Measurements from ENCODE around the gene ARHGAP18. TPM values are rescaled to one million over a fixed set of nuclear protein-coding genes. Genes with fewer than 3 reads are reported as not detected.
A peak's percentile ranks its signal among the peaks of the same experiment; 100 is the strongest.

ARHGAP18 gene
- total RNA-seq, 1 donor from 2014 or later, result 38.6 TPM

DNA sequence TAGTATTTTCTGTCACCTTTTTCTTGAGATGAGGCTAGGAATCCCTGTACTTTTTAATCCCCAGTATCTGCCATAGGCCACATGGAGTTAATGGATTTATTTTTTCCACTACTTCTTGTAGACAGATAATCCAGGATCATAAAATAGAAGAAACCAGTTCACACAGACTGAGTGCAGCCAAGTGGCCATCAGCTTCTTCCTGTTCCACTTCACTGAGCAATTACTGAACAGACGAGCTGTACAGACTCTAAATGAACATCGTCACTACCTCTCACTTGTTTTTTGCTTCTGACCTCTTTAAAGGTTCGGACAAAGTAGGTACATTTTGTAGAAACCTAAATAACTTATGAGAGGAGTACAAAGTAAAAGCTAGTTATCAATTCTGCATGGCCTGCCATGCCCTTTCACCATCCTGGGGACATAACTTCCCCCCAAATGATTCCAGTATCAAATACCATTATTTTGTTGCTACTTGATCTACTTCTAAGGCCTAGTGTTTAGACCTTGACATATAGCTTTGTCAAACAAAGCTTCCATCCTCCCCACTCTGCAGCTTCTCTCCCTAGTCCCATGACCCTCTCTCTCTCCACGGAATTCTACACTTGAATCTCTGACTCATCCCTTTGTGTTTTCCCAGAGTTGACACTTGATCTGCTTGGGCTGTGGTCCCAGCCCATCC is 34.4 kb upstream of the ARHGAP18 start:
- H3K27ac Mint-ChIP-seq (ENCODE audit: unreplicated experiment), result peak overlapping the region; percentile 10
- peak overlapping the region; percentile 11 for H3K4me3 Mint-ChIP-seq (ENCODE audit: unreplicated experiment)
- no peaks in the 10 kb centered on the region for H3K36me3 Mint-ChIP-seq (ENCODE audit: low read depth, unreplicated experiment)
- peaks cover 22% of the 10 kb centered on the region for H3K4me1 Mint-ChIP-seq (ENCODE audit: low read depth, unreplicated experiment)
- TF ChIP-seq, protein P1, sequence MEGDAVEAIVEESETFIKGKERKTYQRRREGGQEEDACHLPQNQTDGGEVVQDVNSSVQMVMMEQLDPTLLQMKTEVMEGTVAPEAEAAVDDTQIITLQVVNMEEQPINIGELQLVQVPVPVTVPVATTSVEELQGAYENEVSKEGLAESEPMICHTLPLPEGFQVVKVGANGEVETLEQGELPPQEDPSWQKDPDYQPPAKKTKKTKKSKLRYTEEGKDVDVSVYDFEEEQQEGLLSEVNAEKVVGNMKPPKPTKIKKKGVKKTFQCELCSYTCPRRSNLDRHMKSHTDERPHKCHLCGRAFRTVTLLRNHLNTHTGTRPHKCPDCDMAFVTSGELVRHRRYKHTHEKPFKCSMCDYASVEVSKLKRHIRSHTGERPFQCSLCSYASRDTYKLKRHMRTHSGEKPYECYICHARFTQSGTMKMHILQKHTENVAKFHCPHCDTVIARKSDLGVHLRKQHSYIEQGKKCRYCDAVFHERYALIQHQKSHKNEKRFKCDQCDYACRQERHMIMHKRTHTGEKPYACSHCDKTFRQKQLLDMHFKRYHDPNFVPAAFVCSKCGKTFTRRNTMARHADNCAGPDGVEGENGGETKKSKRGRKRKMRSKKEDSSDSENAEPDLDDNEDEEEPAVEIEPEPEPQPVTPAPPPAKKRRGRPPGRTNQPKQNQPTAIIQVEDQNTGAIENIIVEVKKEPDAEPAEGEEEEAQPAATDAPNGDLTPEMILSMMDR (IDR thresholded peaks at IDR 0.05; ENCODE audit: insufficient read depth, low read depth, low read length), result no peak
- TF ChIP-seq EZH2 (IDR thresholded peaks at IDR 0.05; ENCODE audit: insufficient read depth, low read length), result no peak
- H3K9me3 ChIP-seq (ENCODE audit: insufficient read depth, low read depth, low read length), result no peaks in the 10 kb centered on the region
- no peak overlapping the region for H3K4me3 ChIP-seq (ENCODE audit: insufficient read depth, low read depth, low read length)
- peak overlapping the region; percentile 50 for H3K4me2 ChIP-seq (ENCODE audit: low read length)
- H4K20me1 ChIP-seq (ENCODE audit: insufficient read depth, low read length), result no peaks in the 10 kb centered on the region
- no peaks in the 10 kb centered on the region for H3K79me2 ChIP-seq (ENCODE audit: insufficient read depth, low read length)
- no peaks in the 10 kb centered on the region for H3K9me3 Mint-ChIP-seq (ENCODE audit: unreplicated experiment)
- FAIRE-seq (peak; percentile 54), DNase-seq (ENCODE audit: low read depth) (peak; percentile 92)
- H2AFZ ChIP-seq (ENCODE audit: low read depth, low read length), result peak overlapping the region; percentile 37
- no peaks in the 10 kb centered on the region for H3K27me3 ChIP-seq (ENCODE audit: insufficient read depth, low read length)
- H3K27me3 Mint-ChIP-seq (ENCODE audit: low read depth, unreplicated experiment), result no peaks in the 10 kb centered on the region
- peaks cover 23% of the 10 kb centered on the region for H3K4me1 ChIP-seq (ENCODE audit: insufficient read depth, low read length)
- H3K9ac ChIP-seq (ENCODE audit: low read length), result peak overlapping the region; percentile 26
- H3K36me3 ChIP-seq (ENCODE audit: insufficient read depth, low read length), result no peaks in the 10 kb centered on the region
- peak overlapping the region; percentile 14 for H3K27ac ChIP-seq (ENCODE audit: low read depth, low read length)

DNA sequence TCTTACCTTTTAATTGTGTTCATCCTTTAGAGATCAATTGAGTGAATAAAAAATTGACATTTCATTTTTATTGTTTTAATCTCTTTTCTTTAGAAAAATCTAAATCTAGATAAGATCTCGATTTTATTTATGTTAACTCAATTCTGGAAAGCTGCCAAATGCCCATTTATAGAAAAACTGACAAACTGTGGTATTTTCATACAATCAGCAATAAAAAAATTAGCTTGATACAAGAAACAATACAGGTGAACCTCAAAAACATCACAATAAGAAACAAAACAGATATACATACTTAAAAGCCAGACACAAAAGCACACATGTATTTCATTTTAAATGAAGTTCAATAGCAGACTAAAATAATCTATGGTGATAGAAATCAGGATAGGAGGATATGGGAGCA is 30.0 kb upstream of the ARHGAP18 start:
- Histone ChIP-seq H3K36me3 (ENCODE audit: insufficient read depth, low read length) (no peaks in the 10 kb centered on the region), H3K4me1 (ENCODE audit: insufficient read depth, low read length) (peaks cover 10% of the 10 kb centered on the region), H4K20me1 (ENCODE audit: insufficient read depth, low read length) (no peaks in the 10 kb centered on the region), H3K4me2 (ENCODE audit: low read length) (no peak overlapping the region), H3K27ac (ENCODE audit: low read depth, low read length) (no peak overlapping the region), H2AFZ (ENCODE audit: low read depth, low read length) (no peak overlapping the region), H3K27me3 (ENCODE audit: insufficient read depth, low read length) (no peaks in the 10 kb centered on the region), H3K4me3 (ENCODE audit: insufficient read depth, low read depth, low read length) (no peak overlapping the region), H3K9ac (ENCODE audit: low read length) (no peak overlapping the region), H3K9me3 (ENCODE audit: insufficient read depth, low read depth, low read length) (no peaks in the 10 kb centered on the region), H3K79me2 (ENCODE audit: insufficient read depth, low read length) (no peaks in the 10 kb centered on the region)
- Mint-ChIP-seq H3K9me3 (ENCODE audit: unreplicated experiment) (no peaks in the 10 kb centered on the region), H3K4me1 (ENCODE audit: low read depth, unreplicated experiment) (peaks cover 11% of the 10 kb centered on the region), H3K27ac (ENCODE audit: unreplicated experiment) (no peak overlapping the region), H3K36me3 (ENCODE audit: low read depth, unreplicated experiment) (no peaks in the 10 kb centered on the region), H3K27me3 (ENCODE audit: low read depth, unreplicated experiment) (no peaks in the 10 kb centered on the region), H3K4me3 (ENCODE audit: unreplicated experiment) (no peak overlapping the region)
- DNase-seq (ENCODE audit: low read depth), result no peak
- no peak for TF ChIP-seq EZH2 (IDR thresholded peaks at IDR 0.05; ENCODE audit: insufficient read depth, low read length)
- TF ChIP-seq, protein P1 (IDR thresholded peaks at IDR 0.05; ENCODE audit: insufficient read depth, low read depth, low read length), result no peak
- FAIRE-seq, result no peak

DNA sequence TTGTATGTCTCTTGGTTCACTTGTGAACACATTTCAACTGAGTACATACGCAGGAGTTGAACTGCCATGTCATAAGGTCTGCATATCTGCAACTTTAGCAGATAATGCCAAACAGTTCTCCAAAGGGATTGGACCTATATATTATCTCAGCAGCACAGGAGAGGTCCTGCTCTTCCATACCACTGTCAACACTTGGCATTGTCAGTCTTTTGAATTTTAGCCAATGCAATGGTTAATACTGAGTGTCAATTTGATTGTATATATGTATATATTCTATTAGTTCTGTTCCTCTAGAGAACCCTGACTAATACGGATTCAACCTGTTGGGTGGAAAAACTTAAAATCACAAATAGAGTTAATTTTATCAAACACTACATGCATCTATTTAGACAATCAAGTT is 26.1 kb upstream of the ARHGAP18 start:
- TF ChIP-seq, protein P1 (IDR thresholded peaks at IDR 0.05; ENCODE audit: insufficient read depth, low read depth, low read length), result no peak
- no peak for TF ChIP-seq EZH2 (IDR thresholded peaks at IDR 0.05; ENCODE audit: insufficient read depth, low read length)
- peaks cover 9% of the 10 kb centered on the region for H3K4me1 Mint-ChIP-seq (ENCODE audit: low read depth, unreplicated experiment)
- no peak for DNase-seq (ENCODE audit: low read depth)
- Histone ChIP-seq H4K20me1 (ENCODE audit: insufficient read depth, low read length) (no peaks in the 10 kb centered on the region), H3K27ac (ENCODE audit: low read depth, low read length) (no peak overlapping the region), H3K9me3 (ENCODE audit: insufficient read depth, low read depth, low read length) (no peaks in the 10 kb centered on the region), H2AFZ (ENCODE audit: low read depth, low read length) (no peak overlapping the region), H3K36me3 (ENCODE audit: insufficient read depth, low read length) (no peaks in the 10 kb centered on the region), H3K27me3 (ENCODE audit: insufficient read depth, low read length) (no peaks in the 10 kb centered on the region), H3K4me3 (ENCODE audit: insufficient read depth, low read depth, low read length) (no peak overlapping the region), H3K79me2 (ENCODE audit: insufficient read depth, low read length) (no peaks in the 10 kb centered on the region), H3K4me2 (ENCODE audit: low read length) (no peak overlapping the region), H3K4me1 (ENCODE audit: insufficient read depth, low read length) (no peaks in the 10 kb centered on the region), H3K9ac (ENCODE audit: low read length) (no peak overlapping the region)
- no peak for FAIRE-seq
- H3K4me3 Mint-ChIP-seq (ENCODE audit: unreplicated experiment), result no peak overlapping the region
- H3K36me3 Mint-ChIP-seq (ENCODE audit: low read depth, unreplicated experiment), result no peaks in the 10 kb centered on the region
- no peak overlapping the region for H3K27ac Mint-ChIP-seq (ENCODE audit: unreplicated experiment)
- H3K27me3 Mint-ChIP-seq (ENCODE audit: low read depth, unreplicated experiment), result no peaks in the 10 kb centered on the region
- no peaks in the 10 kb centered on the region for H3K9me3 Mint-ChIP-seq (ENCODE audit: unreplicated experiment)
